Natural killer cell (primary cell): ENCODE measurements around the gene LGALS4. TPM values are rescaled to one million over a fixed set of nuclear protein-coding genes. Genes with fewer than 3 reads are reported as not detected.
"Not testable (repeated sequence)": the region's sequence is repeated elsewhere in the genome, so short reads cannot be mapped to it uniquely, and the experiment has no call there.

Experiments used
- ATAC-seq, 3 donors: fragments of 150-1000 bp in 2 of 3; fragments of 200-7000 bp in 1 of 3; cut with Tn5 transposase; 1 replicate in 1 of 3; 2 replicates in 2 of 3; pipeline ENCODE4 v1.10.0; 2021; ENCODE audit warnings: mild to moderate bottlenecking in 2 of 3, moderate library complexity in 2 of 3
- DNase-seq, 2 donors: peaks; one replicate each; pipeline versions ENCODE4 v3.0.0 to v3.0.0-alpha.2; 2013 to 2021; ENCODE audit warnings: mixed read lengths in 1 of 2
- H3K27ac ChIP-seq: one replicate; pipeline ENCODE4 v1.5.1; 2013; ENCODE audit warnings: mild to moderate bottlenecking, low read length
- H3K27me3 ChIP-seq: one replicate; pipeline ENCODE4 v1.6.1; 2013; ENCODE audit warnings: low read length; ENCODE audit not compliant: control insufficient read depth, insufficient read depth
- H3K36me3 ChIP-seq: one replicate; pipeline ENCODE4 v1.6.1; 2013; ENCODE audit warnings: low read length; ENCODE audit not compliant: control insufficient read depth, insufficient read depth
- H3K4me1 ChIP-seq: one replicate; pipeline ENCODE4 v1.6.1; 2013; ENCODE audit warnings: low read length; ENCODE audit not compliant: control insufficient read depth, insufficient read depth
- H3K4me3 ChIP-seq: one replicate; pipeline ENCODE4 v1.5.1; 2013; ENCODE audit warnings: low read length
- H3K9me3 ChIP-seq: one replicate; pipeline ENCODE4 v1.6.1; 2013; ENCODE audit warnings: low read length; ENCODE audit not compliant: control insufficient read depth, insufficient read depth
- H3K27ac Mint-ChIP-seq, 2 donors: one replicate each; pipeline ENCODE4 v1.8.0; 2022; ENCODE audit warnings: mild to moderate bottlenecking in 2 of 2, mixed read lengths in 2 of 2, moderate library complexity in 1 of 2
- H3K27me3 Mint-ChIP-seq, 2 donors: one replicate each; pipeline ENCODE4 v1.8.0; 2022; ENCODE audit warnings: low read depth in 2 of 2, mixed read lengths in 2 of 2
- H3K36me3 Mint-ChIP-seq: one replicate; pipeline ENCODE4 v1.8.0; 2022; ENCODE audit warnings: mixed read lengths
- H3K4me1 Mint-ChIP-seq, 2 donors: one replicate each; pipeline ENCODE4 v1.8.0; 2022; ENCODE audit warnings: mixed read lengths in 2 of 2
- H3K4me3 Mint-ChIP-seq: one replicate; pipeline ENCODE4 v1.8.0; 2022; ENCODE audit warnings: mild to moderate bottlenecking, moderate library complexity, mixed read lengths
- H3K9me3 Mint-ChIP-seq, 2 donors: one replicate each; pipeline ENCODE4 v1.8.0; 2022; ENCODE audit warnings: mixed read lengths in 2 of 2
- WGBS: methylation state at CpG from one replicate; pipeline ENCODE4 v1.1.7; 2013; ENCODE audit warnings: missing lambda C conversion rate; ENCODE audit not compliant: insufficient coverage; 5-methylcytosine and 5-hydroxymethylcytosine counted together
- intact Hi-C: fragments of 100-400 bp; cut with micrococcal nuclease; formaldehyde crosslinking; loops from one replicate; pipeline ENCODE4 v1.14.2; 2022
- total RNA-seq, 4 donors: library from RNA; stranded (reverse); fragments of 120-200 nt in 1 of 4; gene quantifications; one replicate each; pipeline versions ENCODE4 v1.2.3 to v1.2.4, GENCODE V29; 2013 to 2022
- TF ChIP-seq, protein P1 (sequence below): fragments of 200-600 bp; IDR thresholded peaks from one replicate; pipeline ENCODE4 v1.8.0; 2022; ENCODE audit warnings: antibody characterized with exemption

The LGALS4 gene
- total RNA-seq, 3 donors from 2014 or later (not counting 1 experiment from before 2014, with no cell fraction given), result 4.2 to 4.8 (median 4.6) TPM

DNA sequence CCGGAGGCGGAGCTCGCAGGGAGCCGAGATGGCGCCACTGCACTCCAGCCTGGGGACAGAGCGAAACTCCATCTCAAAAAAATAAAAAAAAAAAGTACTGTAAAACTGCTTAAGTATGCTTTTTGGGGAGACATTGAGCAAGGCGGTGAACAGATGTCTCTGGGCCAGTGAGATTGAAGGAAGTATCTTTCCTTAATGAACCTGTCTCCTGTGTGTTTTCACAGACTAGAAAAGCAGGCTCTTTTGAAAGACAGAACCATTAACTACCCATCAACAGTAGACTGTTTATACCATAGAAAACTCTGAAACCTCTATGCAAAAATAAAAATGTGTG, 20.3 kb upstream of the LGALS4 start:
- intact Hi-C loops, result loop anchor here (5.0 kb wide), 1 partner anchor 64 kb away; the partner anchor contains the start of genes NFKBIB and SIRT2

DNA sequence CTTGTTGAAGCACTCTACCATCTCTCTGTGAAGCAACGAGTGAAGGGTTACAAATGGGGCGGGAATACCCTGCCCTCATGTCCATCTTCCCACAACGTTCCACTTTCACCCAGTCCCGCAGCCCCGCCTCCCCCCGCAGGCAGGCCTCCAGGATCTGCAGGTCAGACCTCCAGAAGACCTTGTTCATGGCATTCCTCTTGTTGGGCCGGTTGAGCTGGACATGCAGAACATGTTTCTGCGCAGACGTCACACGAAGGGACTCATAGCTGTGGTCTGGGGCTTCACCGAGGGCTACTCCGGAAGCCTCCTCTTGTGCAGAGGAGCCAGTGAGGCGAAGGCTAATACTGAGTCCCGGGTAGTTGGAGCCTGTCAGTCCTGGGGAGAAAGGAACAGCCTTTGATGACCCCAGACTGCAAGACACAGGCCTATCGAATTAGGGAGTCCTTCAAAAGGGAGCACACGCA, 18.4 kb upstream of the LGALS4 start:
- H3K4me1 ChIP-seq, result peaks cover 16% of the 10 kb centered on the region
- H3K36me3 Mint-ChIP-seq, result no peaks in the 10 kb centered on the region
- TF ChIP-seq, protein P1, sequence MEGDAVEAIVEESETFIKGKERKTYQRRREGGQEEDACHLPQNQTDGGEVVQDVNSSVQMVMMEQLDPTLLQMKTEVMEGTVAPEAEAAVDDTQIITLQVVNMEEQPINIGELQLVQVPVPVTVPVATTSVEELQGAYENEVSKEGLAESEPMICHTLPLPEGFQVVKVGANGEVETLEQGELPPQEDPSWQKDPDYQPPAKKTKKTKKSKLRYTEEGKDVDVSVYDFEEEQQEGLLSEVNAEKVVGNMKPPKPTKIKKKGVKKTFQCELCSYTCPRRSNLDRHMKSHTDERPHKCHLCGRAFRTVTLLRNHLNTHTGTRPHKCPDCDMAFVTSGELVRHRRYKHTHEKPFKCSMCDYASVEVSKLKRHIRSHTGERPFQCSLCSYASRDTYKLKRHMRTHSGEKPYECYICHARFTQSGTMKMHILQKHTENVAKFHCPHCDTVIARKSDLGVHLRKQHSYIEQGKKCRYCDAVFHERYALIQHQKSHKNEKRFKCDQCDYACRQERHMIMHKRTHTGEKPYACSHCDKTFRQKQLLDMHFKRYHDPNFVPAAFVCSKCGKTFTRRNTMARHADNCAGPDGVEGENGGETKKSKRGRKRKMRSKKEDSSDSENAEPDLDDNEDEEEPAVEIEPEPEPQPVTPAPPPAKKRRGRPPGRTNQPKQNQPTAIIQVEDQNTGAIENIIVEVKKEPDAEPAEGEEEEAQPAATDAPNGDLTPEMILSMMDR, result no peak
- peak overlapping the region; percentile 69 for H3K27ac ChIP-seq
- WGBS, result 5% methylated on average over 16 of the region's 16 CpGs
- H3K27me3 Mint-ChIP-seq, result no peaks in the 10 kb centered on the region
- ATAC-seq (peak; percentile 39 to 52 (median 43)), DNase-seq (no peak)
- intact Hi-C loops, result loop anchor here (1.0 to 5.0 kb wide), 4 partner anchors 19 to 100 kb away; partner anchors contain the start of genes MRPS12, NFKBIB, SARS2 and SIRT2
- H3K4me3 Mint-ChIP-seq, result peak overlapping the region; percentile 97
- no peaks in the 10 kb centered on the region for H3K9me3 ChIP-seq
- peaks cover 26% of the 10 kb centered on the region for H3K36me3 ChIP-seq
- no peaks in the 10 kb centered on the region for H3K9me3 Mint-ChIP-seq
- peak overlapping the region; percentile 64 for H3K4me3 ChIP-seq
- H3K27me3 ChIP-seq, result no peaks in the 10 kb centered on the region
- peaks cover 14 to 22% of the 10 kb centered on the region in 2 donors for H3K4me1 Mint-ChIP-seq
- peak overlapping the region; percentile 93 to 95 for H3K27ac Mint-ChIP-seq

More for the DNA sequence above, 20.3 kb upstream of the LGALS4 start:
- peak overlapping the region in 1 of 2 donors; percentile 73 for H3K27ac Mint-ChIP-seq
- peak overlapping the region; percentile 9 for H3K4me3 Mint-ChIP-seq
- no peak for ATAC-seq
- Histone ChIP-seq H3K4me3 (no peak overlapping the region), H3K36me3 (peaks cover 34% of the 10 kb centered on the region), H3K9me3 (no peaks in the 10 kb centered on the region), H3K27ac (no peak overlapping the region), H3K27me3 (no peaks in the 10 kb centered on the region), H3K4me1 (peaks cover 16% of the 10 kb centered on the region)
- H3K27me3 Mint-ChIP-seq, result no peaks in the 10 kb centered on the region
- TF ChIP-seq, protein P1, result no peak
- DNase-seq, result no peak
- H3K4me1 Mint-ChIP-seq, result peaks cover 14 to 17% of the 10 kb centered on the region in 2 donors
- H3K9me3 Mint-ChIP-seq, result no peaks in the 10 kb centered on the region
- no peaks in the 10 kb centered on the region for H3K36me3 Mint-ChIP-seq
- 94% methylated on average over 6 of the region's 7 CpGs for WGBS

DNA sequence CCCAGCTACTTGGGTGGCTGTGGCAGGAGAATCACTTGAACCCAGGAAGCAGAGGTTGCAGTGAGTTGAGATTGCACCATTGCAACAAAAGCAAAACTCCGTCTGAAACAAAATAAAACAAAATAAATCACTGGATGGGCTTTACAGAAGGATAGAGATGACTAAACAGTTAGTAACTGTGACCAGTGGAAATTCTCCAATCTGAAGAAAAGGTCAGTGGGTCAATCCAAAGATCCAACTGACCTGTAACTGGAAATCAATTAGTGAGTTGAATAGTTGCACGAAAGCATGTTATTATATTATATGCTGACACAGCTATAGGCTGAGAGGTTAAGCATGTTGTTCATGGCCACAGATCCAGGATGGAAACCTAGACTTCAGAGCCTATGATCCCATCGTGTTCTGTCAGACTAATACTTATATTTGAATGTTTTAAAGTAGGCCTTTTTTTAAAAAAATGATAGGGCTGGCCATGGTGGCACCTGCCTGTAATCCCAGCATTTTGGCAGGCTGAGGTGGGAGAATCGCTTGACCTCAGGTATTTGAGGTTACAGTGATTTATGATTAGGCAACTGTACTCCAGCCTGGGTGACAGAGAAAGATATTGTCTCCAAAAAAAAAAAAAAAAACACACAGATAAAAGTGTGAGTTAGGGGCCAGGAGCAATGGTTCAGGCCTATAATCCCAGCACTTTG, 17.4 kb upstream of the LGALS4 start:
- H3K27me3 ChIP-seq, result no peaks in the 10 kb centered on the region
- Mint-ChIP-seq H3K27me3 (no peaks in the 10 kb centered on the region), H3K4me1 (peaks cover 14 to 22% of the 10 kb centered on the region in 2 donors), H3K36me3 (no peaks in the 10 kb centered on the region), H3K4me3 (peak overlapping the region; percentile 97), H3K9me3 (no peaks in the 10 kb centered on the region), H3K27ac (peak overlapping the region; percentile 93 to 95)
- WGBS, result 89% methylated on average over 3 of the region's 4 CpGs
- no peak for ATAC-seq
- peaks cover 16% of the 10 kb centered on the region for H3K4me1 ChIP-seq
- no peaks in the 10 kb centered on the region for H3K9me3 ChIP-seq
- H3K36me3 ChIP-seq, result peaks cover 17% of the 10 kb centered on the region
- no peak for DNase-seq
- no peak overlapping the region for H3K27ac ChIP-seq
- no peak overlapping the region for H3K4me3 ChIP-seq
- intact Hi-C loops, result loop anchor here (2.0 to 5.0 kb wide), 2 partner anchors 67 to 101 kb away; partner anchors contain the start of genes MRPS12, NFKBIB, SARS2 and SIRT2
- TF ChIP-seq, protein P1, result no peak

DNA sequence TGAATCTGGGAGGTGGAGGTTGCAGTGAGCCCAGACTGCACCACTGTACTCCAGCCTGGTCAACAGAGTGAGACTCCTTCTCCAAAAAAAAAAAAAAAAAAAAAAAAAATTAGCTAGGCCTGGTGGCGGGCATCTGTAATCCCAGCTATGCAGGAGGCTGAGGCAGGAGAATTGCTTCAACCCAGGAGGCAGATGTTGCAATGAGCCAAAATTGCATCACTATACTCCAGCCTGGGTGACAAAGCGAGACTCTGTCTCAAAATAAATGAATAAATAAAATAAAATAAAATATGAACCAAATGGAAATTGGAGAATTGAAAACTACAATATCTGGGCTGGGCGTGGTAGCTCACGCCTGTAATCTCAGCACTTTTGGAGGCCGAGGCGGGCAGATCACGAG, 16.5 kb upstream of the LGALS4 start:
- H3K4me1 Mint-ChIP-seq, result peaks cover 22 to 27% of the 10 kb centered on the region in 2 donors
- H3K4me3 ChIP-seq, H3K9me3 ChIP-seq, H3K27me3 ChIP-seq, H3K9me3 Mint-ChIP-seq, H3K4me3 Mint-ChIP-seq, H3K27ac Mint-ChIP-seq, H3K27ac ChIP-seq, ATAC-seq, DNase-seq, H3K36me3 Mint-ChIP-seq, intact Hi-C loops, H3K27me3 Mint-ChIP-seq: not testable (repeated sequence)
- Histone ChIP-seq H3K36me3 (peaks cover 17% of the 10 kb centered on the region), H3K4me1 (peaks cover 16% of the 10 kb centered on the region)
- 94% methylated on average over 6 of the region's 7 CpGs for WGBS
